Measurements from ENCODE around the gene SUSD4. TPM values are rescaled to one million over a fixed set of nuclear protein-coding genes. Genes with fewer than 3 reads are reported as not detected.

SUSD4 gene
- total RNA-seq, 4 donors from 2014 or later: 1.1 to 3.3 (median 1.8) TPM

DNA sequence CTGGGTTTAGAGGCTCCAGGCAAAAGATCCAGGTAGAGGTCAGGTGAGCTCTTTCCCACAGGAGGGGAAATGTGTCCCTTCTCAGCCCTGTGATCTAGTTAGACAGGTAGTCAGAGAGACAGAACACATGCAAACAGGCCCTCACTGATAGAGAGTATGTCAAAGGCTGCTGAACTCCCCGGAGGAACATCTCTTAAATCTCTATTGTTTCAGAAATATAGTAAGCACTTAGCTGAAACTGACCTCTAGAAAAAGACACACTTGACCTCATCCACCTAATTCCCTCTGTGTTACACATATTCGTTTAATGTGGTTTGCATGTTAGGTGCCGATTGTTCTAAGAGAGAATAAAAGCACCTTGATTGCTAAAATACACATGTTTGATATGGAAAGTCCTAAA lies 23.3 kb downstream of the SUSD4 start:
- Histone ChIP-seq H3K4me3 (no peak overlapping the region), H3K9me3 (no peaks in the 10 kb centered on the region), H3K4me1 (peaks cover 2 to 12% (median 11%) of the 10 kb centered on the region in 4 donors), H3K27ac (replicated peaks in 1 of 4) (peak overlapping the region in 2 of 4 donors; percentile 57 to 66), H3K36me3 (no peaks in the 10 kb centered on the region), H3K27me3 (no peaks in the 10 kb centered on the region)
- WGBS: 75% methylated on average over 3 of the region's 3 CpGs
- no peak for DNase-seq (ENCODE audit: extremely low spot score)
- intact Hi-C loops (cut with DNase I): no loop called here
- TF ChIP-seq, protein P1, sequence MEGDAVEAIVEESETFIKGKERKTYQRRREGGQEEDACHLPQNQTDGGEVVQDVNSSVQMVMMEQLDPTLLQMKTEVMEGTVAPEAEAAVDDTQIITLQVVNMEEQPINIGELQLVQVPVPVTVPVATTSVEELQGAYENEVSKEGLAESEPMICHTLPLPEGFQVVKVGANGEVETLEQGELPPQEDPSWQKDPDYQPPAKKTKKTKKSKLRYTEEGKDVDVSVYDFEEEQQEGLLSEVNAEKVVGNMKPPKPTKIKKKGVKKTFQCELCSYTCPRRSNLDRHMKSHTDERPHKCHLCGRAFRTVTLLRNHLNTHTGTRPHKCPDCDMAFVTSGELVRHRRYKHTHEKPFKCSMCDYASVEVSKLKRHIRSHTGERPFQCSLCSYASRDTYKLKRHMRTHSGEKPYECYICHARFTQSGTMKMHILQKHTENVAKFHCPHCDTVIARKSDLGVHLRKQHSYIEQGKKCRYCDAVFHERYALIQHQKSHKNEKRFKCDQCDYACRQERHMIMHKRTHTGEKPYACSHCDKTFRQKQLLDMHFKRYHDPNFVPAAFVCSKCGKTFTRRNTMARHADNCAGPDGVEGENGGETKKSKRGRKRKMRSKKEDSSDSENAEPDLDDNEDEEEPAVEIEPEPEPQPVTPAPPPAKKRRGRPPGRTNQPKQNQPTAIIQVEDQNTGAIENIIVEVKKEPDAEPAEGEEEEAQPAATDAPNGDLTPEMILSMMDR (IDR thresholded peaks at IDR 0.05): no peak
- TF ChIP-seq EP300 (IDR thresholded peaks at IDR 0.05) (no peak), POLR2A (IDR thresholded peaks at IDR 0.05; ENCODE audit: low read depth) (no peak), POLR2AphosphoS5 (IDR thresholded peaks at IDR 0.05) (no peak)

DNA sequence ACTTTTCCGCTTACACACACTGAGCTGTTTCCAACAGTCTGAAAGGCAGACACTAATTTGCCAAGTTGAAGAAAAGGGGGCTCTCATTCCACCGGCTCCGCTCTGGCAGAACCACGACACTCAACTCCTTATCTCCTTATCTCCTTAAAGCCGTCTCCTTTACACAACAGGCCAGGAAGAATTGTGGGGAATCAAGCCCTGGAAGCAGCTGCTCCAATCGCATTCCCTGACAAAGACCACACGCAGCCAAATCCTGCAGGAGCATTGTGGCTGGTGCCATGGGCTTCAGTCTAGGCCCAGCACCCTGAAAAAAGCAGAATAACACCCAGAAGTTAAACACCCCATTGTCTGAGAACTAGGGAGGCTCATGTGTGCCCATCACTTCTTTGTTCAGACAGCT lies 24.1 kb downstream of the SUSD4 start:
- H3K27me3 ChIP-seq: no peaks in the 10 kb centered on the region
- TF ChIP-seq POLR2A (IDR thresholded peaks at IDR 0.05; ENCODE audit: low read depth) (no peak), EP300 (IDR thresholded peaks at IDR 0.05) (no peak), POLR2AphosphoS5 (IDR thresholded peaks at IDR 0.05) (no peak)
- TF ChIP-seq, protein P1 (IDR thresholded peaks at IDR 0.05): no peak
- peaks cover 2 to 12% (median 11%) of the 10 kb centered on the region in 4 donors for H3K4me1 ChIP-seq
- WGBS: 91% methylated on average over 7 of the region's 7 CpGs
- H3K4me3 ChIP-seq: no peak overlapping the region
- DNase-seq (ENCODE audit: extremely low spot score): no peak
- H3K27ac ChIP-seq (replicated peaks in 1 of 4): no peak overlapping the region
- intact Hi-C loops (cut with DNase I): no loop called here
- no peaks in the 10 kb centered on the region for H3K9me3 ChIP-seq
- H3K36me3 ChIP-seq: no peaks in the 10 kb centered on the region

DNA sequence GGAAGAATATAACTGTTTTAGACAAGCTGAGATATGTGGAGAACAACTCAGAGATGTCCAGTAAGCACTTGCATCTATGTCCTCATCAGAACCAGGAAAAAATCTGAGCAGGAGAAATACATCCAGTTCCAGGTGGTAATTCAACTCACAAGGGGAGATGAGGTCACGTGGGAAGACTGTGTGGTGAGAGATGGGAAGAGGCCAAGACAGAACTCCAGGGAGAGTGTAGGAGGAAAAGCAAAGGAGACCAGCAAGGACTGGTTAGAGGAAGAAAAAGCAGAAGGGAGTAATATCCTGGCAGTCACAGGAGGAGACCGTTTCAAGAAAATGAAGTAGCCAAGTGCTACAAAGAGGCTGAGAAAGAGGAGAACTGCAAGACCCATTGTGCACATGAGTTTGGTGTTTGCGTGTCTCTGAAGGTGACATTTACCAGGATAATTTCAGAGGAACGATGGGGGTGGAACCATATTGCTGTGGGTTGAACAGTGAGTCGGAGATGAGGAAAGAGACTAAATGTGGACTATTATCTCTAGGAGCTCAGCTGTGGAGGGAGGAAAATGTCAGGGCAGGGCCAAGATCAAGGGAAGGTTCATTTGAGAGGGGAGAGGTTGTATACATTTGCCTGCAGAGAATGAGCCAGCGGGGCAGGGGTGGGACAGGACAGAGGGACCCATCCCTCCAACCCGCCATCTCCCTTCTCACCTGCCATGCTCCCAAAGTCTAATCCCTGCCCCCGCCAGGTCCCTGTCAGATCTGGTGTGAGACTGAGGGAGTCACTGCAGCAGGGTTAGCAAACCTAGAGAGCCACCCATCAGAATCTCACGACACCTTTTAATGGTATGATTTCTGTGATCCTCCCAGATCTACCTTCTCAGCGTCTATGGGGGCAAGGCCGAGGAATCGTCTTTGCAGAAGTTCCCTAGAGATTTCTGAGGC lies 24.9 kb downstream of the SUSD4 start:
- 87% methylated on average over 12 of the region's 12 CpGs for WGBS
- Histone ChIP-seq H3K27me3 (no peaks in the 10 kb centered on the region), H3K4me3 (no peak overlapping the region), H3K36me3 (no peaks in the 10 kb centered on the region), H3K4me1 (peaks cover 2 to 12% (median 11%) of the 10 kb centered on the region in 4 donors), H3K27ac (replicated peaks in 1 of 4) (no peak overlapping the region), H3K9me3 (no peaks in the 10 kb centered on the region)
- no peak for DNase-seq (ENCODE audit: extremely low spot score)
- TF ChIP-seq, protein P1 (IDR thresholded peaks at IDR 0.05): no peak
- no peak for TF ChIP-seq POLR2AphosphoS5 (IDR thresholded peaks at IDR 0.05)
- intact Hi-C loops (cut with DNase I): no loop called here

DNA sequence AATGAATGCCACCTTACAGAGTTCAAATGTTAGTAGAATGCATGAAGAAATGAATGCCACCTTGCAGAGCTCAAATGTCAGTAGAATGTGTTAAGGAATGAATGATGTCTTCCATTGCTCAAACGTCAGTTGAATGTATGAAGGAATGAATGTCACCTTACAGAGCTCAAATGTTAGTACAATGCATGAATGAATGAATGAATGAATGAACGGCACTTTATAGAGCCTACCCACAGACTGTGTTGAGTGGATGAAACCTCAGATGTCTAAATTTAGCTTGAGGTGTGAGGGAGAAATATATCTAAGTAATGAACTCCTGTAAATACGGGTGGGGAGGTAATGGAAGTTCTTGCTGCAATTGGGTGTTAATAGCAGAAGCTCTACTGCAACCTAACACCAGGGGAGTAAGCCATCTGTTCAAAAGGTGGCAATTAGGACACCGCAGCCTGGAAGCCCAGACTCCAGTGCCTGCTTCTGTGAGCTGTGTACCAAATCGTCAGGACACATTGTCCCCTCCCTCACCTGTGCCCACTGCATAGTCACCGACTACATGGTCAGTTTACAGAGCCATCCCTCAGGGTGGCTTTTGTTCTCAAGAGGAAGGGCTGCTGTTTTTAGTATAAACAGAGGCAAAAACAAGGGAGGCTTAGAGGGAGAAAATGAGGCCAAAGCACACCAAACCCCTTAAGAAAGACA lies 26.7 kb downstream of the SUSD4 start:
- intact Hi-C loops (cut with DNase I): no loop called here
- WGBS: 83% methylated on average over 6 of the region's 6 CpGs
- no peaks in the 10 kb centered on the region for H3K27me3 ChIP-seq
- H3K9me3 ChIP-seq: no peaks in the 10 kb centered on the region
- no peak overlapping the region for H3K27ac ChIP-seq (replicated peaks in 1 of 4)
- DNase-seq (ENCODE audit: extremely low spot score): no peak
- peaks cover 2 to 12% (median 11%) of the 10 kb centered on the region in 4 donors for H3K4me1 ChIP-seq
- no peaks in the 10 kb centered on the region for H3K36me3 ChIP-seq
- H3K4me3 ChIP-seq: no peak overlapping the region
- no peak for TF ChIP-seq EP300 (IDR thresholded peaks at IDR 0.05)

DNA sequence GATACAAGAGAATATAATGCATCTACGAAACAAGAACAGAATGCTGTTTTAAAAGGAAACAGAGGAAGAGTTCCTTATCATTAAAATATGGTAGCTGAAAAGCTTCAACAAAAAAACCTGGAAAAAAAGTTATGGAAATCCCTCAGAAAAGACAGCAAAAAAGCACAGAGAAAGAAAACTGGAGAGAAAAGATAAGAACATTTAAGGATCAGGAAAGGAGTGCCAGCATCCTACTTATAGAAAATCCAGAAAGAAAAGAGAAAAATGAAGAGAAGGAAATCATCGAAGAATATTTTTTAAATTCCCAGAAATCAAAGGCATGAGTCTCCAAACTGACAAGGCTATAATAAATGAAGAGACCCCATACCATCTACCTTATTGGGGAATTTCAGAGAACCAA lies 29.8 kb downstream of the SUSD4 start:
- Histone ChIP-seq H3K9me3 (no peaks in the 10 kb centered on the region), H3K4me3 (no peak overlapping the region), H3K27ac (replicated peaks in 1 of 4) (no peak overlapping the region), H3K36me3 (no peaks in the 10 kb centered on the region), H3K27me3 (no peaks in the 10 kb centered on the region), H3K4me1 (peaks cover 2 to 18% (median 11%) of the 10 kb centered on the region in 4 donors)
- intact Hi-C loops (cut with DNase I): no loop called here
- TF ChIP-seq EP300 (IDR thresholded peaks at IDR 0.05) (no peak), POLR2A (IDR thresholded peaks at IDR 0.05; ENCODE audit: low read depth) (no peak), POLR2AphosphoS5 (IDR thresholded peaks at IDR 0.05) (no peak)
- TF ChIP-seq, protein P1 (IDR thresholded peaks at IDR 0.05): no peak
- WGBS: 84% methylated on average over 2 of the region's 2 CpGs
- no peak for DNase-seq (ENCODE audit: extremely low spot score)
